ENCODE measurements around the gene ATP1B2.

Gene ATP1B2

GRCh38 chr17:7706631-7707354 lies 56.1 kb downstream of the ATP1B2 start:
- TF ChIP-seq, protein P1, sequence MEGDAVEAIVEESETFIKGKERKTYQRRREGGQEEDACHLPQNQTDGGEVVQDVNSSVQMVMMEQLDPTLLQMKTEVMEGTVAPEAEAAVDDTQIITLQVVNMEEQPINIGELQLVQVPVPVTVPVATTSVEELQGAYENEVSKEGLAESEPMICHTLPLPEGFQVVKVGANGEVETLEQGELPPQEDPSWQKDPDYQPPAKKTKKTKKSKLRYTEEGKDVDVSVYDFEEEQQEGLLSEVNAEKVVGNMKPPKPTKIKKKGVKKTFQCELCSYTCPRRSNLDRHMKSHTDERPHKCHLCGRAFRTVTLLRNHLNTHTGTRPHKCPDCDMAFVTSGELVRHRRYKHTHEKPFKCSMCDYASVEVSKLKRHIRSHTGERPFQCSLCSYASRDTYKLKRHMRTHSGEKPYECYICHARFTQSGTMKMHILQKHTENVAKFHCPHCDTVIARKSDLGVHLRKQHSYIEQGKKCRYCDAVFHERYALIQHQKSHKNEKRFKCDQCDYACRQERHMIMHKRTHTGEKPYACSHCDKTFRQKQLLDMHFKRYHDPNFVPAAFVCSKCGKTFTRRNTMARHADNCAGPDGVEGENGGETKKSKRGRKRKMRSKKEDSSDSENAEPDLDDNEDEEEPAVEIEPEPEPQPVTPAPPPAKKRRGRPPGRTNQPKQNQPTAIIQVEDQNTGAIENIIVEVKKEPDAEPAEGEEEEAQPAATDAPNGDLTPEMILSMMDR (IDR thresholded peaks at IDR 0.05; ENCODE audit: low read depth, low read length) = no peak

More at GRCh38 chr17:7706631-7707354, 56.1 kb downstream of the ATP1B2 start:
- no peak overlapping the region for H3K4me3 ChIP-seq (ENCODE audit: low read depth, low read length)

Data from WI38 (cell line).